ENCODE results near the gene CDK17.

DNA sequence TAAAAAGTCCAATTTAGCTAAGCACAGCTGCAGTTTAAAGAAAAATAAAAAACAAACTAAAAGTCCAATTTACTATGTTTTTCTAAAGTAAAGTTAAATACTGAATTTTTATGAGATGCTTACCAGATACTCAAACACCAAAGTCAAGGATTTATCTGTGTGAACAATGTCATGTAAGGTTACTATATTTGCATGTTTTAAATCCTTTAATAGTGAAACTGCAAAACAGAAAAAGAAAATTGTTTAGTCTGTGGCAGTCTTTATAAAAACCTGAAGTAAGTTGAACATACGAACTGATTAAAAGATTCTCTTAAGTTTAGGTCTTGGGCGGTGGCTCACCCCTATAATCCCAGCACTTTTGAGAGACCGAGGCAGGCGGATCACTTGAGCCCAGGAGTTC lies 102.7 kb downstream of the CDK17 start:
- TF ChIP-seq, protein P1, sequence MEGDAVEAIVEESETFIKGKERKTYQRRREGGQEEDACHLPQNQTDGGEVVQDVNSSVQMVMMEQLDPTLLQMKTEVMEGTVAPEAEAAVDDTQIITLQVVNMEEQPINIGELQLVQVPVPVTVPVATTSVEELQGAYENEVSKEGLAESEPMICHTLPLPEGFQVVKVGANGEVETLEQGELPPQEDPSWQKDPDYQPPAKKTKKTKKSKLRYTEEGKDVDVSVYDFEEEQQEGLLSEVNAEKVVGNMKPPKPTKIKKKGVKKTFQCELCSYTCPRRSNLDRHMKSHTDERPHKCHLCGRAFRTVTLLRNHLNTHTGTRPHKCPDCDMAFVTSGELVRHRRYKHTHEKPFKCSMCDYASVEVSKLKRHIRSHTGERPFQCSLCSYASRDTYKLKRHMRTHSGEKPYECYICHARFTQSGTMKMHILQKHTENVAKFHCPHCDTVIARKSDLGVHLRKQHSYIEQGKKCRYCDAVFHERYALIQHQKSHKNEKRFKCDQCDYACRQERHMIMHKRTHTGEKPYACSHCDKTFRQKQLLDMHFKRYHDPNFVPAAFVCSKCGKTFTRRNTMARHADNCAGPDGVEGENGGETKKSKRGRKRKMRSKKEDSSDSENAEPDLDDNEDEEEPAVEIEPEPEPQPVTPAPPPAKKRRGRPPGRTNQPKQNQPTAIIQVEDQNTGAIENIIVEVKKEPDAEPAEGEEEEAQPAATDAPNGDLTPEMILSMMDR (IDR thresholded peaks at IDR 0.05): no peak
- no peak for TF ChIP-seq ZFX (IDR thresholded peaks at IDR 0.05; ENCODE audit: borderline replicate concordance)
